HG02623 (cell line): ENCODE measurements around the gene GALNT9.
A peak's percentile ranks its signal among the peaks of the same experiment; 100 is the strongest.
"Not testable (repeated sequence)": the region's sequence is repeated elsewhere in the genome, so short reads cannot be mapped to it uniquely, and the experiment has no call there.

Source experiments
- ATAC-seq: cut with Tn5 transposase; IDR thresholded peaks from one replicate; pipeline ENCODE4 v1.9.1; 2021; ENCODE audit warnings: moderate library complexity; ENCODE audit not compliant: unreplicated experiment

Gene GALNT9

DNA sequence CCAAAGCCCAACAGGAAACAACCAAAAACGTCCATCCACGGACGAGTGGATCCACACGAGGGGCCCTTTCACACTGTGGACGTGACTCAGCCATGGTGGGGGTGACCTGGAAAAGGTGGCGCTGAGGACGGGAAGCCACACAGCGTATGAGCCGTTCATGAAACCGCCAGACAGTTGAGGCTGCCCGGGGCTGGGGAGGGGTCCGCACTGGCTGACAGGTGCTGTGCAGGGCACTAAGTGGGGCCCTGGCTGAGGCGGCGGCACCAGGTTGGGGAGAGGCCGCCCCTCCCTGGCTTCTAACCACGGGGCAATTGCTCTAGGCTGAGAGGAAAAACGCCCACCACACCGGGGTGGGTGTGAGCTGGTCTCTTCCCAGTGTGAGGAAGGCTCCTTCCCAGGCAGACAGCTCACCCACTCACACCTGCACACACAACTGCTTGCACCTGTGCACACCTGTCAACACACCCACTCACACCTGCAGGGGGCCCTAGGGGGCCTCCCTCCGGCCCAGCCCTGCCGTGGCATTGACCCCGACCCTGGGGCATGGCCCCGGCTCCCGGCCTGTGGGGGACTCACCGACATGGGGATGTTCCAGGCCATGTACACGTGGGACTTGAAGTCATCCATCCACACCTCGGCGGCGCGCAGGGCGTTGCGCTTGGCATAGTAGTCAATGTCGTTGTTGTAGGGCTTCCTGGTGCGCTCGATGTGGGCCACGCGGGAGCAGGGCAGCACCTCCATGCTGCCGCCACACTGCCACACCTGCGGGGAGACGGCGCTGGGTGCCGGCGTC lies 126.3 kb downstream of the GALNT9 start:
- no peak for ATAC-seq

DNA sequence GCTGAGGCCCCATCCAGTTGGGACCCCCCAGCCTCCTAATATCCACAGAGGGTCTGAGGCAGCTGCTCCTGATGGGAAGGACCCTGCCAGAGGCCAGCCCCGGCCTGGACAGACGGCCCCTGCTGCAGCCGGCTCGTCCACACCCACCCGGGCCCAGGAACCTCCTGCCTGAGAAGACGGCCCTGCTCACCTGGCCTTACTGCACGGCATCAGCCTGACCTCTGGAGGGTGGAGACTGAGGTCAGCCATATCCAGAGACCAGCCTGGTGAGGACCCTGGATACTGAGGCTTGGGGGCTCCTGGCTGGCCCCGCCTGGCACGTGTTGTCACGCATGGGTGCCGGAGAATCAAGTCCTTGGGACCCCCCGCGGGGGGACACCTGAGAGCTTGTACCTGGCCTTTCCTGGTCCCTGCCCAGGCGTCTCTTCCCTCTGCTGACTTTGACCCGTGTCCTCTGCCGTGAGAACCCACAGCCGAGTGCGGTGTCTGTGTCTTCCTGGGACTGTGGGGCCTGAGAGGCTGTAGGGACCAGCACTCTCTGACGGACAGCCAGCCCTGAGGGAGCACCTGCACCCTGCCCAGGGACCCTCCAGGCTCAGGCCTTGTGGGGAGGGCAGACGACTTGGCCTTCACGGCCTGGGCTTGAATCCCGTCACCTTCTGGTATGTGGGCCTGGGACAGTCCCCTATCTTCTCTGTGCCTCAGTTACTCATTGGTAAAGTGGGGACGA lies 127.8 kb downstream of the GALNT9 start:
- ATAC-seq = no peak

DNA sequence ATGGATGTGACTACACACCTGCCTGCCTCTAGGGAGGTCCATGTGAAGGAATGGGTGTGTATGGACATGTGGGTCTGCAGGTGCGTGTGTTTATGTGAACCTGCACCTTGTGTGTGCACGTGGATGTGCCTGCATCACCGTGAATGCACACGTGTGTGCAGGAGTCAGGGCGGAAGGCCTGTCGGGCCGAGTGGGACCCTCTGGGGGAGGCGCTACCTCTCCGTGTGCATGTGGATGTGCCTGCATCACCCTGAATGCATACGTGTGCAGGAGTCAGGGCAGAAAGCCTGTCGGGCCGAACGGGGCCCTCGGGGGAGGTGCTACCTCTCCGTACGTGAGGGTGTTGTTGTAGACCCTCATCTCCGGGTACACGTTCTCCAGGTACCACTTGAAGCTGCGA lies 128.6 kb downstream of the GALNT9 start:
- no peak for ATAC-seq

DNA sequence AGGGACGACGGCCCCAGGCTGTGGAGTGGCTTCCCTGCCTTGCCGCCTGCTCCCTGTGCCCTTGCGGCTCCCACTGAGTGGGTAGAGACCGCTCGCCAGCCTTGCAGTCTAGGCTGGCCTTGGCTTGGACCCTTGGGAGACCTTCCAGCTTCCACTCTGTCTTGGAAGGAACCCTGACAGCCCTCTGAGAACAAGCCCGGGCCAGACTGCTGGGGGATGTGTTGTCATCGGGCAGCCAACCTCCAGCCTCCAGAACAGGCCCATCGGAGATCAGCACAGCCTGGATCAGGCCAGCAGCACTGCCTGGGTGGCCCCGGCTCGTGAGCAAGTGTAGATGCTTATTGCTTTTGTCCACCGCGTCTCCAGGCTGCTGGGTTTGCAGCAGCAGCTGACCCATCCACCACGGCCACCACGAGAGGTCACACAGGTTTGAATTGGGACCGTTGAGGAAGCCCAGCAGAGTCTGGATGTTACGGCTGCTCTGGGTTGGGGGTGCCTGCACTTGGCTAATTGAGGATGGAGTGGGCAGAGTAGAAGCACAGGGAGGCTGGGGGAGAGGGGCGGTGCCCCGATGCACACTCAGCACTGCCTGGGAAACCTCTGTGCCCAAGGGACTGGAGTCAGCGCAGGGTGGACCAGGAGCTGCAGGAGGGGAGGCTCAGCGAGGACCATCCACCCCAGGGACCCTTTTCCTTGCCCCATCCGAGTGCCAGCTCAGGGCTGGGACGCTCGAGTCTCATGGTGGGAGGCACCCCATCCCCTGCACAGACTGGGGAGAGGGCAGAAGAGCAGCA lies 129.7 kb downstream of the GALNT9 start:
- ATAC-seq = no peak

DNA sequence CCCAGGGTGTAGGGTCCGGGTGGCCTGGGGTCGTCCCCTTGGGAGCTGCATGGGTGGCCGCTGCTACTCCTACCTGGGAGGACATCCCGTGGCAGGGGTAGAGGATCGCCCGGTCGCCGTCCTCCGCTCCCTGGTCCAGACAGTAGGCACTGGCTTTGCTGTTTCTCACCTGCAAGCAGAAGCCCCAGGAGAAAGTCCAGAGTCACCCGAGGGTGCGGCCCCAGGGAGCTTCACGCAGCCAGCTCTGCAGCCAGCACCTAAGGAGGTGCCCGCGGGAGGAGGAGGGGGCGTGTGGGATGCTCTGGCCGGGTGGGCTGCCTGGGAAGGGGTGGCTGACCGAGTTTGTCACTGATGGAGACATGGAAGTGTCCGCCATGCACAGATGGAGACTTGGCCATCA lies 130.3 kb downstream of the GALNT9 start:
- no peak for ATAC-seq

DNA sequence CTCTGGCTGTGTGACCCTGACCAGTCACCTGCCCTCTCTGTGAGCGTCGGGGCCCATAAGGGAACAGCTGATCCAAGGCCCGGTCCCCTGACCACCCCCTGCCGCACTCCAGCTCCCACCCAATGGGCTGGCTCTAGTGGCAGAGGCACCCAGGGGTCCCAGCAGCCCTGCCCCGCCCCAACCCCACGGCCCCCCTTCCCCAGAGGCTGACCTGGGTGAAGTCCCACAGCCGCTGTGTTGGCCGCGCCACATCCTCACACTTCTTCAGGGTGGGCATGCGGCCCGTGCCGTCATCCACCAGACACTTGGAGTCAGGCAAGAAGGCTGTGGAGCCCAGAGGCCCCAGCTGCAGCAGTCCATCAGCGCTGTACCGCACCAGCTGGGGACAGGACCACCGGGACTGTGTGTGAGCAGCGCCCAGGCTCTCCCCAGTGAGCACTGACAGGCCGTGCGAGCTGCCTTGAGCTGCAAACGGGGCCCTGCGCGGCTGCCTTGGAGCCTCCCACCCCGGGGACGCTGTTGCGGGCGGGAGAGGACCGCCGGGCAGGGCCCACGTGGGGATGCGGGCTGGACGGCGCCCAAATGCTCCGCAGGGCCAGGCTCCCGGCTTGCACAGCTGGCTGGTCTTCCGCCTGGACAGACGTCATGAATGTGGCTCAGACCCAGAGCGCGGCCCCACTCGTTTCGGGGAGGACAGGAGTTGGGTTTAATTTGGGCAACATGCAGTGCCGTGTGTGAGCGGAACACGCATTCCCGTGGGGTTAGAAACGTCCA lies 131.6 kb downstream of the GALNT9 start:
- no peak for ATAC-seq

DNA sequence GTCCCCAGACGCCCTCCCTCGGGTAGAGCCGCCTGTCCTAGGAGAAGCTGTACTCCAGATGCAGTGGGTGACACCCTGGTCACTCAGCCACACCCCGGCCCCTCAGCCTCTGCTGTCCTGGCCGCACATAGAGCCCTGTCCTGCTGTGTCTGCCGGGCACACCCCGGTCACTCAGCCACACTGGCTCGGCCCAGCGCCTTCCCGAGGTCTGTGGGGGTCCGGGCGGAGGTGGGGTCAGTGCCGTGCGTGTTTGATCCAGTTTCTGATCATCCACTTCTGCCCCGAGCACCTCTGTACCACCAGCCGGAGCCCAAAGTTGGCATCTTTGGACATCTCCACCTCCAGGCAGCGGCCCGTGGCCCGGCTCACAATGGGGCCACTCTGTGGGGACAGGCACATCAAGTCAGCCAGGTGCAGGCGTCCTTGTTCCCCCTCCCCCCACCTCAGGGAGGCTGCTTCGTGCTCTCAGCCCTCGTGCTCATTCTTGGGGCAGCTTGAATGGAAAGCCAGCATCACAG lies 132.5 kb downstream of the GALNT9 start:
- no peak for ATAC-seq

DNA sequence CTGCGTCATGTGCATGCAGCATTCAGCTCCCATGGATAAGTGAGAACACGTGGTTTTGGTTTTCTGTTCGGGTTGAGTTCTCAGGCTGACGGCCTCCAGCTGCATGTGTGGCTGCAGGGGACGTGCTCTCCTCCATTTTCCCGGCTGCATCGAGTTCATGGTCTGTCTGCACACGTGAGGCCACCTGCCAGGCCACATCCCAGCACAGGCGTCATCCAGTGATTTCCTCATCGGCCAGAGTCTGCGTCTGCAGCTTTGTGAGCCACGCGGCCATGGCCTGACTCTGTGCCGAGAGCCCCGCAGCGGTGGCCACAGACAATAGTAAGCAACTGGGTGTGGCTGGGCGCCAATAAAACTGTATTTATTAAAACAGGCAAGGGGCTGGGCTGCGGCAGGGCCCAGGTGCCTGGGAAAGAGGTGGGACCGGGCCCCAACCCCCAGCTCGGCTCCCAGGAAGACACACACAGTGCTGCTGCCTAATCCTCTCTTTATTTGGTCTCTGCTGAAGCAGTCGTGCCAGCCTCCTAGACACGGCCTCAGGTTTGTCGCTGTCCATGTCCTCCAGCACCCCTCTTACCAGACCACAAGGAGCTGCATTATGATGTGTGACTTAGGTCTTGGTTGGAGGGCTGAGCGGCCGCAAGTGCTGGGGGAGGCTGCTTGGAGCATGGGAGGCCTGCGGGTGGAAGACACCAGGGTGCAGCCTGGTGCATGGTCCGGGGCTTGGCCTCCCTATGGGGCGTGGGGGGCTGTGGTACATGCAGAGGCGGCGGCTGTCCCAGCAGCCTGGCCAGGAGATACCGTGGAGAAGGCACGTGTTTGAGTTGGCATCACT lies 133.1 kb downstream of the GALNT9 start:
- no peak for ATAC-seq

DNA sequence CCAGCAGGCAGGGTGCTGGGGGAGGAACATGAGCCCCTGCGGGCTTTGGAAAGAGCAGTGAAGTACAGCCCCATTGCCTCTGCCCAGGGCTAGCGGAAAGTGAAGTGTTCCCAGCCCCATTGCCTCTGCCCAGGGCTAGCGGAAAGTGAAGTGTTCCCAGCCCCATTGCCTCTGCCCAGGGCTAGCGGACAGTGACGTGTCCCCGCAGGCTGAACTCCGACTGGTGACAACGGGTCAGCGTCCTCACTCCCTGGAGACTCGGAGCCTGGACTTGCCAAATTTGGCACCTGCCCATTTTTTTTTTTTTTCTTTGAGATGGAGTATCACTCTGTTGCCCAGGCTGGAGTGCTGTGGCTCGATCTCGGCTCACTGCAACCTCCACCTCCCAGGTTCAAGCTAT lies 134.1 kb downstream of the GALNT9 start:
- ATAC-seq = not testable (repeated sequence)

DNA sequence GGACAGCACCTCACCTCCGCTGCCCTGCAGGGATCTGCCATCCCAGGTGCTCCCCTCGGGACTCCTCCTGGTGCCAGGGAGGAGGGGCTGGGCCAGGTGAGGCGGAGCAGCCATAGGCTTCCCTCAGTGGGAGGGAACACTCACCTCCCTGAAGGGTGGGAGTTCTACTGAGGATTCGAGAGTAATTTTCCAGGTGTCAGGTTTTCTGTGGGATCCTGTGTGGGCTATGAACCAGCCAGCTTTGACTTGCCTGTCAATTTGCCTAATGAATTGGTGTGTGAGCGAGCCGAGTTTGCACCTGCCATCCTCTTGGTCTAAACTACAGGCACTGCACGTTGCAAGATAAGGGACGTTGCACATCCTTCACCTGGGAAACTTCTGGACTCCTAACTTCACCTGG lies 134.8 kb downstream of the GALNT9 start:
- ATAC-seq = no peak

DNA sequence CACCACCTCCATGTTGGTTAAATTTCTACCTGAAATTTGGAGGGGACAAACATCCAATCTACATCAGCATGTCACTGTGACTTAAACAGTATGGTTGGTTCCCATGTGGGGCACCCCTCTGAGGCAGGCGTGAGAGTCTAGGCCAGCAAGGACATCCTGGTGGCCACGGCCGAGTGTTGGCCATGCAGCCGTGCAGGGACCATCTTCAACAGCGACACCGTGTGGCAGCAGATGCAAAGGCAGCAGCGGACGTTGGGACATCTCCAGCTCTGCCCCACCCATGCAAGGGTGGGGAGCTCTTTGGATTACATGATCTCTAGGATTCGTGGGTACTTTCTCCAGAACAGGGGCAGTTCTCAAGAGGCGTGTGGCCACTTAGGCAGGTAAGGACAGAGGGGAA lies 135.3 kb downstream of the GALNT9 start:
- no peak for ATAC-seq

DNA sequence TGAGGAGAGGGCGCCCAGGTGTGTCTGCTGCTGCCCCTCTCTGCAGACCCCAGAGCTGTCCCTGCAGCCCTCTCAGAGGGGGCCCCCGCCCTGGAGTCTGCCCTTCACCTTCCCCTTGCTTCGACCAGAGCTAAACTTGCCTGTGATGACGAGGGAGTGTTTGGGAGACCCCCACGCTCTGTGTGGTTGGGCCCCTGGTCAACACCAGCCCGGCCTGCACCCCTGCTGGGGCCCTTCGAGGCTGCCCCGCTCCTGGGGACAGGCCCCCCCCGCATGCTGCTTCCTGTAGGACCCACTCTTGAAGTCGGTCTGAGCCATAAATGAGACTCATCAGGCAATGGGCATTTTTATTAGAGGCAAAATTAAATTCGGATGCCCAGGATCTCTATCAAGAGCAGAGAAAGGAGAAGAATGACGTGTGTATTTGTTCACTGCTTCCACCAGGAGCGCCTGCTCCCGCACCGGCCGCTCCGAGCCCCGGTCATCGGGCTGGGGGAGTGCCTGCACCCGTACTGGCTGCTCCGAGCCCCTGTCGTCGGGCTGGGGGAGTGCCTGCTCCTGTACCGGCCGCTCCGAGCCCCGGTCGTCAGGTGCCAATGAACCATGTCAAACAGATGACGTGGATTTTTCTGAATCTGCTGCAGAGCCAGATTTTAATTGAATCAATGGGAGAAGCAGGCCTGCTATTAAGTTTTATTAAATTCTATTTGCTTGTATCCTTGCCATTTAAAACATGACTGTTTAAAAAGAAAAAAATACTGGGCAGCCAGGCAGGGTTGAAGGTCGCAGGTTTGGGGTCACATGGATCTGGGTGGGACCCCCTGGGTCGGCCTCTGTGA lies 137.5 kb downstream of the GALNT9 start:
- no peak for ATAC-seq

DNA sequence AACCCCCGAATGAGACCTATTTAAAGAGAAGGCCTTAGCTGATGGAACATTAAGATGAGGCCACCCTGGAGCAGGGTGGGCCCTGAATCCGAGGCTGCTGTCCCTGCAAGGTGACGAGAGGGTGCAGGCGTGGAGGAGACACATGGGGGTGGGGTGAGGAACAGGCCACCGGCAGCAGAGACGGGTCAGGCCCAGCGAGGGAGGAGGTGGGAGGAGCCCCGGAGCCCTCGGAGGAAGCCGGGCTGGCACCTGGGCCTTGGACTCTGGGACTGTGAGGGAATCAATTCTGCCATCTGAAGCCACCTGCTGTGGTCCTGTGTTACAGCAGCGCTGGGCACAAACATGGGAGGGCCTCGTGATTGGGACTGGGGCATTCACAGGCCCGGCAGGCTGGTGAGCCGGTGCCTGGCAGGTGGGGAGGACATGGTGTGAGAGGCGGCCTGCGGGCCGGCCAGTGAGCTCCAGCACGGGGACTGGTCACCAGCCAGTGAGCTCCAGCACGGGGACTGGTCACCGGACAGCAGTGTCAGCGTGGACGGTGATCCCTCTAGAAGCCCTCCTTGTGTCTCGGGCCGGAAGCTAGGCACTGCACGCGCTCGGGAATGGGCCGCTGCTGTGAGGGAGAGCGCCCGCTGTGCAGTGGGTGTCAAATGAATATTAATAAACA lies 138.4 kb downstream of the GALNT9 start:
- no peak for ATAC-seq

DNA sequence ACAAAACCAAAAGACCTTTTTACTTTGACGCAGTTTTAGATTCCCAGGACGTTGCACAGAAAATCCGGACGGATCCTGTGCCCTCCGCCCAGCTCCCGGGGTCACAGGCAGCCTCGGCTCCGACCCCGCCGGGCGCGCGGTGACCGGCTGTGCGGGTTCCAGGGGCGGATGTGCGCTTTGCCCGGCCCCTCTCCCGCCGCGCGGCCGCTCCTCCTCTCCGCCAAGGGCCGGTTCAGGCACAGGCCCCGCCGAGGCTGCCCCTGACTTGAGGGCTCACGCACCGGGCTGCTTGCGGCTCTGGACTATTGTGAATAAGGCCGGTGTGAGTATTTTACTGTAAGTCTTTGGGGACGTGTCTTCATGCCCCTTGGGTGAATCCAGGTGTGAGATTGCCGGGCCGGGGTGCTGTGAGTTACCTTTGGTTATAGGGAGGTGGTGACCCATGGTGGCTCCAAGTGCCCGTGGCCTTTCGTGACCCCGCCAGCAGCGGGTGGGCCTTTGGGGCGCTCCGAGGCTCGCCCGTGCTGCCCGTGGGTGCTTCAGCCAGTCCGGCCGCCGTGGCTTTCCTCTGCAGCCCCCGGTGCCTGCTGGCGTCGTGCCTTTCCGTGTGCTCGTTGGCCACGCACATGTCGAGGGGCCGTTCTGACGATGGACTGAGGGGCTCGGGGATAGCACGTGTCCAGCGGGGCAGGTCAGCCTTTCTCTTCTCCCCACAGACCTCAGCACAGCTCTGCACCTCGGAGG lies 139.2 kb downstream of the GALNT9 start:
- no peak for ATAC-seq

DNA sequence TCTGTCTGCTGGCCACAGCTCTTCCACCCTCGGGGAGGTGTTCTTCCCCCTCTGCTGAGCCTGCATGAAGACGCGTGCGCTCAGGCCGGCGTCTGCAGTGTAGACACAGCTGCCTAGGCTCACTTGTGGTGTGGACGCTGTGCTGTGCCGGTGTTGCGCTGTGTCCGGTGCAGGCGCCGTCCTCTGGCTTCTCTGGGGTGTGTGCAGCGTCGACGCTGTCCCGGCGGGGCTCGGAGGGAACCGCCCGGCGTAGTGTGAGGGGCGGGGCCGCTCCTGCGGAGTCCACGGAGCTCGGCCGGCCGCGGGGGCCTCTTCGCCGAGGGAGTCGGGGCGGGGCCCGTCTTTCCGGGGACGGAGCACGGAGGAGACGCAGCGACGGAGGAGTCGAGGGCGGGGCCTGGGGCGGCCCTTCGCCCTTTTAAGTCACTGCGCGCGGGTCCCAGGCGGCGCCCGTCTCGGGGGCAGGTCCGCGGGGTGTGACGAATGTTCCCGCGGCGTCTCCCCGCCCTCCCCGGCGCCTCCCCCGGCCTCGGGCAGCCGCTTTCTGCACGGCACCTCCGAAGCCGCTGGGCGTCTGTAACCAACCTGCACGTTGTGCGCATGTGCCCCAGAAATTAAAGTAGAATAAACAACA lies 139.9 kb downstream of the GALNT9 start:
- ATAC-seq = peak; percentile 82

DNA sequence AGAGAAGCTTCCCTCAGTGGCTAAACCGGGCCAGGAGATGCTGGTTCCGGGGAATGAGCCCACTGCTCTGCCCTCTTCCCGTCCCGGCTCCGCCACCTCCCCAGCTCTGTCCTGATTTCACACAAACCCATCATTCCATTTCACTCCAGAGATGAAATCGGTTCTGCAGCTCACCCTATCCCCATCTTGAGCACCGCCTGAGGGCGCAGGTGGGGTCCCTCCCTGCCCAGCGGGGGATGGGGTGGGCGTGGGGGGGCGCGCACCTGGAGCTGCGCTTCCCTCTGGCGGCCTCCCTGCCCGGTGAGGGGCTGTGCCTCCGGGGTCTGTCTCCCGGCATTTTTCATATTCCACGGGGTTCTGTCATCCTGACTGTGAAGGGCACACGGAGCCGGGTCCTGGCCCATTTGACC lies 140.5 kb downstream of the GALNT9 start:
- ATAC-seq = no peak

DNA sequence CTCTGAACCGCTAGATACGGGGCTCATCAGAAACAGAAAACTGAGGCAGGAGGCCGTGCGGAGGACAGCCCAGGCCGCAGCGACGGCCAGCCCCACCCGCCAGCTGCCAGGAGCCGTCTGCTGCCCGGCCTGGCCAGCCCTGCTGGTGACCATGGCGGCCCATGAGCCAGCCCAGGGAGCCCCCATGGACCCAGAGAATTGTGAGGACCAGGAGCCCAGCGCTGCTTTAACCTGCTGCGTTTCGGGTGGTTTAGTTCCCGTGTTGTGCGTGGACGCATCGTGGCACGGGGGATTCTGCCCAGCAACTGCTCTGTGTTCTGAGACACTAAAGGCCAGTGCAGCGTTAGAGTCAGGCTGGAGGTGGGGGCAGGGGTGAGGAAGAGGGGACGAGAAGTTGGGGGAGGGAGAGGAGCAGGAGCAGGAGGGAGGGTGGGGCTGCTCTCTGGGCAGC lies 140.9 kb downstream of the GALNT9 start:
- ATAC-seq = no peak
